ENCODE data around the gene SELENOW. TPM values are rescaled to one million over a fixed set of nuclear protein-coding genes. Genes with fewer than 3 reads are reported as not detected.

SELENOW gene
- polyA plus RNA-seq, 3 donors: 103 to 204 (median 171) TPM

GRCh38 chr19:47730910-47731309 is 47.6 kb upstream of the SELENOW start:
- H3K27ac Mint-ChIP-seq: no peak overlapping the region
- TF ChIP-seq CTCF (IDR thresholded peaks at IDR 0.05): no peak
- intact Hi-C loops (cut with micrococcal nuclease): no loop called here

GRCh38 chr19:47735131-47735530 is 43.4 kb upstream of the SELENOW start:
- Histone ChIP-seq H3K4me1 (ENCODE audit: control insufficient read depth in 1 of 2, insufficient read depth in 2 of 2, low read length in 2 of 2) (no peaks in the 10 kb centered on the region), H3K9ac (ENCODE audit: insufficient read depth, low read length, poor library complexity, severe bottlenecking) (no peak overlapping the region), H3K79me2 (ENCODE audit: insufficient read depth, low read length) (no peaks in the 10 kb centered on the region), H3K4me3 (replicated peaks in 1 of 3; ENCODE audit: low read depth in 2 of 3, low read length in 3 of 3) (no peak overlapping the region), H3K36me3 (replicated peaks in 1 of 2; ENCODE audit: control insufficient read depth in 1 of 2, insufficient read depth in 2 of 2, low read length in 2 of 2) (no peaks in the 10 kb centered on the region), H3K4me2 (replicated peaks; ENCODE audit: extremely low read depth, low read length, poor library complexity, severe bottlenecking) (no peak overlapping the region), H3K27ac (ENCODE audit: low read depth in 1 of 2, low read length in 2 of 2) (no peak overlapping the region), H3K27me3 (ENCODE audit: control insufficient read depth in 2 of 2, insufficient read depth in 2 of 2, low read length in 2 of 2) (peaks cover 6 to 9% of the 10 kb centered on the region in 2 donors), H2AFZ (ENCODE audit: insufficient read depth, low read depth, low read length, poor library complexity, severe bottlenecking) (no peak overlapping the region), H3K9me3 (replicated peaks in 1 of 2; ENCODE audit: control insufficient read depth in 1 of 2, insufficient read depth in 1 of 2, low read length in 2 of 2) (peaks cover 0 to 4% of the 10 kb centered on the region in 2 donors), H4K20me1 (ENCODE audit: insufficient read depth, low read length) (no peaks in the 10 kb centered on the region)
- H3K4me1 Mint-ChIP-seq: peaks cover 2% of the 10 kb centered on the region
- WGBS (ENCODE audit: insufficient coverage): 94% methylated on average over 4 of the region's 4 CpGs
- intact Hi-C loops (cut with micrococcal nuclease): no loop called here
- TF ChIP-seq CTCF (IDR thresholded peaks at IDR 0.05): no peak
- no peak overlapping the region for H3K27ac Mint-ChIP-seq
- no peaks in the 10 kb centered on the region for H3K36me3 Mint-ChIP-seq
- no peak overlapping the region for H3K4me3 Mint-ChIP-seq
- peaks cover 11 to 15% (median 12%) of the 10 kb centered on the region in 3 donors for H3K27me3 Mint-ChIP-seq (ENCODE audit: low read depth in 3 of 3)
- H3K9me3 Mint-ChIP-seq: peaks cover 0 to 10% (median 3%) of the 10 kb centered on the region in 7 donors
- no peak for DNase-seq

More at GRCh38 chr19:47730910-47731309, 47.6 kb upstream of the SELENOW start:
- peaks cover 0 to 7% of the 10 kb centered on the region in 2 donors for H3K4me1 ChIP-seq (ENCODE audit: control insufficient read depth in 1 of 2, insufficient read depth in 2 of 2, low read length in 2 of 2)
- no peak overlapping the region for H3K4me2 ChIP-seq (replicated peaks; ENCODE audit: extremely low read depth, low read length, poor library complexity, severe bottlenecking)
- no peaks in the 10 kb centered on the region for H4K20me1 ChIP-seq (ENCODE audit: insufficient read depth, low read length)
- H3K4me3 Mint-ChIP-seq: no peak overlapping the region
- WGBS (ENCODE audit: insufficient coverage): 84% methylated on average over 5 of the region's 8 CpGs
- H3K36me3 ChIP-seq (replicated peaks in 1 of 2; ENCODE audit: control insufficient read depth in 1 of 2, insufficient read depth in 2 of 2, low read length in 2 of 2): no peaks in the 10 kb centered on the region
- H3K27me3 ChIP-seq (ENCODE audit: control insufficient read depth in 2 of 2, insufficient read depth in 2 of 2, low read length in 2 of 2): peaks cover 14 to 24% of the 10 kb centered on the region in 2 donors
- H3K4me3 ChIP-seq (replicated peaks in 1 of 3; ENCODE audit: low read depth in 2 of 3, low read length in 3 of 3): no peak overlapping the region
- no peak for DNase-seq
- H2AFZ ChIP-seq (ENCODE audit: insufficient read depth, low read depth, low read length, poor library complexity, severe bottlenecking): no peak overlapping the region
- peaks cover 13 to 14% of the 10 kb centered on the region in 2 donors for H3K9me3 ChIP-seq (replicated peaks in 1 of 2; ENCODE audit: control insufficient read depth in 1 of 2, insufficient read depth in 1 of 2, low read length in 2 of 2)
- peaks cover 28 to 44% (median 34%) of the 10 kb centered on the region in 3 donors for H3K27me3 Mint-ChIP-seq (ENCODE audit: low read depth in 3 of 3)
- no peaks in the 10 kb centered on the region for H3K36me3 Mint-ChIP-seq
- H3K4me1 Mint-ChIP-seq: peaks cover 10% of the 10 kb centered on the region
- no peak overlapping the region for H3K27ac ChIP-seq (ENCODE audit: low read depth in 1 of 2, low read length in 2 of 2)
- H3K79me2 ChIP-seq (ENCODE audit: insufficient read depth, low read length): no peaks in the 10 kb centered on the region
- peaks cover 9 to 27% (median 12%) of the 10 kb centered on the region in 7 donors for H3K9me3 Mint-ChIP-seq
- no peak overlapping the region for H3K9ac ChIP-seq (ENCODE audit: insufficient read depth, low read length, poor library complexity, severe bottlenecking)
